K562 (cell line): Measurements from ENCODE around the gene KIR3DL1. TPM values are rescaled to one million over a fixed set of nuclear protein-coding genes. Genes with fewer than 3 reads are reported as not detected.
"Not testable (repeated sequence)": the region's sequence is repeated elsewhere in the genome, so short reads cannot be mapped to it uniquely, and the experiment has no call there.

Source experiments
- ATAC-seq: fragments of 200-7000 bp; cut with Tn5 transposase; 3 replicates; pipeline ENCODE4 v1.9.1; 2020; ENCODE audit warnings: moderate library complexity
- BruUV-seq: library from RNA; stranded (reverse); fragments of 400-500 nt; replicated peaks from 2 replicates; lab custom pipeline; 2021; lab: Mats Ljungman, UMichigan
- CTCF ChIA-PET: fragments of 300-600 bp; formaldehyde crosslinking; extraction: SDS; loops from one replicate; lab custom pipeline; 2021; ENCODE audit warnings: low intra/inter-chr PET ratio; lab: Yijun Ruan, JAX
- POLR2A ChIA-PET: fragments of 300-600, 350-650 bp; sonication (Branson Sonifier 250); formaldehyde crosslinking; extraction: SDS; loops from one replicate; lab custom pipeline; 2021; ENCODE audit warnings: antibody characterized with exemption, inconsistent platforms; lab: Yijun Ruan, JAX
- DNase-seq, 4 experiments: peaks; one replicate each; pipeline versions ENCODE4 v3.0.0 to v3.0.0-alpha.2; 2011 to 2018; ENCODE audit warnings: low spot score in 3 of 4, mixed read lengths in 3 of 4; ENCODE audit errors: extremely low read depth in 1 of 4
- FAIRE-seq: peaks from 2 replicates; lab custom pipeline; 2011; peaks lifted over from hg19 to GRCh38; lab: Jason Lieb, UNC
- H2AFZ ChIP-seq: 2 replicates; pipeline ENCODE4 v1.6.0; 2011; ENCODE audit warnings: low read depth, low read length, control low read depth, inconsistent platforms
- H3K27ac ChIP-seq: fragments of 200-600 bp; 3 replicates; pipeline ENCODE4 v1.8.0; 2011; ENCODE audit warnings: low read depth, mild to moderate bottlenecking, control low read depth, inconsistent platforms, low read length, moderate library complexity, mixed read lengths; ENCODE audit errors: extremely low read depth
- H3K27me3 ChIP-seq, 2 experiments: fragments of 300-600 bp in 1 of 2; 2 replicates in 1 of 2; 3 replicates in 1 of 2; pipeline versions ENCODE4 v1.6.0 to v1.8.0; 2011; ENCODE audit warnings: inconsistent platforms in 2 of 2, low read length in 2 of 2, mild to moderate bottlenecking in 1 of 2, mixed read lengths in 1 of 2, moderate library complexity in 1 of 2; ENCODE audit not compliant: control insufficient read depth in 2 of 2, insufficient read depth in 2 of 2
- H3K36me3 ChIP-seq: fragments of 300-600 bp; 3 replicates; pipeline ENCODE4 v1.8.0; 2011; ENCODE audit warnings: mild to moderate bottlenecking, low read length, inconsistent platforms; ENCODE audit not compliant: control insufficient read depth, insufficient read depth
- H3K4me1 ChIP-seq, 2 experiments: fragments of 200-600 bp in 1 of 2; replicated peaks in 1 of 2; 2 replicates in 1 of 2; 3 replicates in 1 of 2; pipeline versions ENCODE4 v1.5.1 to v1.8.0; 2011; ENCODE audit warnings: inconsistent platforms in 2 of 2, low read length in 2 of 2, mild to moderate bottlenecking in 1 of 2, mixed read lengths in 1 of 2, moderate library complexity in 1 of 2; ENCODE audit not compliant: control insufficient read depth in 2 of 2, insufficient read depth in 2 of 2
- H3K4me2 ChIP-seq: 2 replicates; pipeline ENCODE4 v1.6.1; 2011; ENCODE audit warnings: low read length, control low read depth, inconsistent platforms, mixed read lengths; ENCODE audit not compliant: insufficient read depth
- H3K4me3 ChIP-seq: fragments of 200-600 bp; sonication (generic), shearing (Covaris generic); 2 replicates; pipeline ENCODE4 v1.5.1; 2016; ENCODE audit warnings: control low read depth, inconsistent platforms
- H3K79me2 ChIP-seq: fragments of 200-600 bp; 3 replicates; pipeline ENCODE4 v1.8.0; 2011; ENCODE audit warnings: low read length, inconsistent platforms; ENCODE audit not compliant: control insufficient read depth, insufficient read depth
- H3K9ac ChIP-seq, 2 experiments: 2 replicates each; pipeline versions ENCODE4 v1.6.0 to v1.6.1; 2011; ENCODE audit warnings: low read depth in 2 of 2, low read length in 2 of 2, control low read depth in 1 of 2, inconsistent platforms in 1 of 2, mild to moderate bottlenecking in 1 of 2, mixed read lengths in 1 of 2; ENCODE audit not compliant: insufficient read depth in 1 of 2
- H3K9me1 ChIP-seq: one replicate; pipeline ENCODE4 v1.6.0; 2011; ENCODE audit warnings: inconsistent platforms, mild to moderate bottlenecking, low read length, moderate library complexity; ENCODE audit not compliant: control insufficient read depth, insufficient read depth
- H3K9me3 ChIP-seq: replicated peaks from 2 replicates; pipeline ENCODE4 v1.5.1; 2011; ENCODE audit warnings: low read depth, low read length, inconsistent platforms; ENCODE audit not compliant: control insufficient read depth, insufficient read depth
- H4K20me1 ChIP-seq: replicated peaks from 2 replicates; pipeline ENCODE4 v1.6.1; 2011; ENCODE audit warnings: low read length, inconsistent platforms, mixed read lengths; ENCODE audit not compliant: control insufficient read depth, insufficient read depth
- WGBS: fragments of 100-300 bp; shearing (Covaris generic); methylation state at CpG from one replicate; pipeline ENCODE4 v1.1.6; 2016; ENCODE audit warnings: low coverage, mixed read lengths; ENCODE audit not compliant: insufficient coverage; ENCODE audit errors: missing lambda C conversion rate; 5-methylcytosine and 5-hydroxymethylcytosine counted together
- in situ Hi-C: fragments of 300-500 bp; cut with MboI; formaldehyde crosslinking; loops from 4 replicates; pipeline ENCODE4 v1.15.0; 2018; ENCODE audit warnings: inconsistent platforms, mixed read lengths
- intact Hi-C: fragments of 100-400 bp; cut with micrococcal nuclease; formaldehyde crosslinking; loops from 2 replicates; pipeline ENCODE4 v1.14.2; 2022
- polyA plus RNA-seq, 8 experiments: library from polyadenylated mRNA; depleted of rRNA in 4 of 8; stranded (reverse) in 5 of 8; unstranded in 3 of 8; fragments of >200 nt; fragmentation: Nextera tagmentation in 2 of 8; fragmentation: Illumina TruSeq in 1 of 8; extraction: Ambion mirVana in 2 of 8; extraction: Trizol in 1 of 8; gene quantifications; 2 replicates each; pipeline versions ENCODE4 v1.2.1 to v1.2.3, GENCODE V29; 2011 to 2014; ENCODE audit warnings: inconsistent platforms in 1 of 8, missing spikeins in 1 of 8
- total RNA-seq, 7 experiments: library from RNA; depleted of rRNA in 6 of 7; stranded (reverse); fragments of >200 nt in 6 of 7; fragmentation: Illumina TruSeq in 2 of 7; extraction: Trizol in 2 of 7; gene quantifications; 2 replicates each; pipeline versions ENCODE4 v1.2.1 to v1.2.3, GENCODE V29; 2011 to 2021; ENCODE audit warnings: low replicate concordance in 1 of 7

The KIR3DL1 gene
- total and polyA plus RNA-seq, 9 of the 15 experiments (the other 6 are each of a cell fraction or from before 2014, with no cell fraction given), result not detected

GRCh38 chr19:54775830-54776229 lies 40.4 kb upstream of the KIR3DL1 start:
- intact Hi-C loops, H3K27ac ChIP-seq, H3K27me3 ChIP-seq, H3K4me3 ChIP-seq, H3K79me2 ChIP-seq, in situ Hi-C loops, H3K36me3 ChIP-seq, H3K9ac ChIP-seq, H3K9me3 ChIP-seq, H3K9me1 ChIP-seq, H3K4me2 ChIP-seq, DNase-seq, H3K4me1 ChIP-seq, H2AFZ ChIP-seq, BruUV-seq, FAIRE-seq, H4K20me1 ChIP-seq, ATAC-seq, CTCF ChIA-PET: not testable (repeated sequence)
- 2% methylated on average over 8 of the region's 8 CpGs for WGBS
- POLR2A ChIA-PET, result interaction anchor here (0.6 to 0.8 kb wide), 2 partner anchors 15 to 73 kb away, joined by 3 read pairs; no protein-coding TSS in a partner anchor

- H3K79me2 ChIP-seq, H3K36me3 ChIP-seq, intact Hi-C loops, in situ Hi-C loops, H3K4me3 ChIP-seq, H3K9me1 ChIP-seq, H3K9me3 ChIP-seq, POLR2A ChIA-PET, DNase-seq, H3K4me2 ChIP-seq, H3K9ac ChIP-seq, CTCF ChIA-PET, H4K20me1 ChIP-seq, FAIRE-seq, H3K4me1 ChIP-seq, H3K27me3 ChIP-seq, BruUV-seq, H2AFZ ChIP-seq, H3K27ac ChIP-seq, ATAC-seq: not testable (repeated sequence)
- 2% methylated on average over 3 of the region's 4 CpGs for WGBS
These were observed 38.4 kb upstream of the KIR3DL1 start for GRCh38 chr19:54777851-54778250.

GRCh38 chr19:54778896-54779295 lies 37.4 kb upstream of the KIR3DL1 start:
- H3K27me3 ChIP-seq, in situ Hi-C loops, intact Hi-C loops, H3K79me2 ChIP-seq, H3K9me3 ChIP-seq, CTCF ChIA-PET, POLR2A ChIA-PET, H4K20me1 ChIP-seq, H3K36me3 ChIP-seq, ATAC-seq, H3K4me3 ChIP-seq, H3K4me1 ChIP-seq, H3K4me2 ChIP-seq, H3K9me1 ChIP-seq, H2AFZ ChIP-seq, DNase-seq, FAIRE-seq, BruUV-seq, H3K9ac ChIP-seq, H3K27ac ChIP-seq: not testable (repeated sequence)
- WGBS, result 6% methylated on average over 6 of the region's 7 CpGs

- intact Hi-C loops, H3K79me2 ChIP-seq, H2AFZ ChIP-seq, DNase-seq, POLR2A ChIA-PET, CTCF ChIA-PET, H3K4me2 ChIP-seq, H4K20me1 ChIP-seq, FAIRE-seq, H3K36me3 ChIP-seq, H3K9ac ChIP-seq, H3K4me1 ChIP-seq, H3K9me1 ChIP-seq, H3K9me3 ChIP-seq, BruUV-seq, ATAC-seq, H3K4me3 ChIP-seq, H3K27ac ChIP-seq, in situ Hi-C loops: not testable (repeated sequence)
- H3K27me3 ChIP-seq, result peaks cover 3 to 15% of the 10 kb centered on the region in 2 experiments; a peak in 3 of 5 replicates
- 0% methylated on average over 2 of the region's 4 CpGs for WGBS
These were observed 33.4 kb upstream of the KIR3DL1 start for GRCh38 chr19:54782916-54783315.
